HG02642 (cell line): ENCODE measurements around the gene PPFIA1.
"Not testable (repeated sequence)": the region's sequence is repeated elsewhere in the genome, so short reads cannot be mapped to it uniquely, and the experiment has no call there.

Experiments used
- ATAC-seq: cut with Tn5 transposase; IDR thresholded peaks from one replicate; pipeline ENCODE4 v1.9.1; 2021; ENCODE audit warnings: mild to moderate bottlenecking; ENCODE audit not compliant: unreplicated experiment, poor library complexity

PPFIA1 gene

GRCh38 chr11:70407814-70408213 lies 137.3 kb downstream of the PPFIA1 start:
- ATAC-seq: no peak

DNA sequence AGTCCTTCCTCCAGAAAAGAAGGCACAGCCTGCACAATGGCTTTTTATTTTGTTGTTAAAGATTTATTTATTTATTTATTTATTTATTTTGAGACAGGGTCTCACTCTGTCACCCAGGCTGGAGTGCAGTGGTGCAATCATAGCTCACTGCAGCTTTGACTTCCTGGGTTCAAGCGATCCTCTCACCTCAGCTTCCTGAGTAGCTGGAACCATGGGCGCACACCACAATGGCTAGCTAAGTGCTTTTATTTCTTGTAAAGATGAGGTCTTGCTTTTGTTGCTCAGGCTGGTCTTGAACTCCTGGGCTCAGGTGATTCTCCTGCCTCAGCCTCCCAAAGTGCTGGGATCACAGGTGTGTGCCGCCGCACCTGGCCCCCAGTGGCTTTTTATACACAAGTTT lies 137.8 kb downstream of the PPFIA1 start:
- not testable (repeated sequence) for ATAC-seq

GRCh38 chr11:70409437-70409836 lies 138.9 kb downstream of the PPFIA1 start:
- no peak for ATAC-seq

- no peak for ATAC-seq
Measured at GRCh38 chr11:70409871-70410270, 139.4 kb downstream of the PPFIA1 start.

- no peak for ATAC-seq
Measured at GRCh38 chr11:70410276-70411205, 140.1 kb downstream of the PPFIA1 start.

- ATAC-seq: no peak
Measured at GRCh38 chr11:70411713-70412452, 141.4 kb downstream of the PPFIA1 start.

GRCh38 chr11:70413151-70413550 lies 142.7 kb downstream of the PPFIA1 start:
- ATAC-seq: no peak

DNA sequence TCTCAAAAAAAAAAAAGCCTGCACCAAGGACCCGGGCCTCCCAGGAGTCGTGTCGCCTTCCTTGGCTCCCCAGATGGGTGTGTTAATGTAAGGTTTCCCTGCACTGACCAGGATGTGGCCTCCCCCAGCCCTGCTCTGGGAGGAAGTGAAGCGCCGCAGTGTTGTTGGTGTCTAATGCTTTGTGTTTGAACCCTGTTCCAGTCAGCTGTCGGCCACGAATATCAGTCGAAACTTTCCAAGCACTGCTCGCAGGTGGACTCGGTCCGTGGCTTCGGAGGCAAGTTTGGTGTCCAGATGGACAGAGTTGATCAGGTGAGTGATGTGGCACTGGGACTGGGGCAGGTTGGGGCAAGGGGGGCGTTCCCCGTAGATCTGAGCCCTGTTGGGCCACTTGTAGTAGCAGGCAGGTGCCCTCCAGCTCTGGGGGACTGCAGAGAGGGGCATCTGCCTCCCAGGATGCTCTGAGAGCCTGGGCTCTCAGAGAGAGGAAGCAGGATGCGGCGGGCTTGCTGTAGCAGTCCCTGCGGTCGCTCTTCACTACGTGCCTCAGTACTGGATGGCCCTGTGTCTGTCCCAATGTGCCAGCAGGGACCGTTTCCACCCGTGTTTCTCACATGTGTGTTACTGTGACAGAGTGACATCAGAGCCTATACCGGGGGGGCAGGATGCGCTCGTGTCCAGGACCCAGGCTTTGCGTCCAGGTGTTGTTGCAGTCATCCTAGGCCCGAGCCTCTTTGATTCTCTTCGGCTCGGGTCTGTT lies 144.0 kb downstream of the PPFIA1 start:
- no peak for ATAC-seq

DNA sequence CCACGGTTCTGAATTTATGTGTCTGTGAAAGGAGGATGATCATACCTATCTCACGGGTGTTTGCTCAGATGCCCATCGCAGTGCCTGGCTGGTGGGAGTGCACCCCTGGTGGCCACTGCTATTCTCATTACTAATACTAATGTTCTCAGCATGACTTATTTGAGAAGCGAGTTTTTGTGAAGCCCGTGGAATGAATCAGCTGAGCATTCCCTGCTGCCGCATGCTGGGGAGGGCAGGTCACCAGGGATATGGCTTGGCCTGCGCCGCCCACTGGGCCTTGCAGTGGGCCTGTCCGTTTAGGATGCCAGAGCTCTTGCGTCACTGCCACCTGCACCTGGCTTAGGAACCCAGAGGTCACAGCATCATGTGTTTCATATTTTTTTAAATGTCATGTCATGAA lies 144.7 kb downstream of the PPFIA1 start:
- ATAC-seq: no peak

- no peak for ATAC-seq
Measured at GRCh38 chr11:70415642-70416395, 145.3 kb downstream of the PPFIA1 start.

DNA sequence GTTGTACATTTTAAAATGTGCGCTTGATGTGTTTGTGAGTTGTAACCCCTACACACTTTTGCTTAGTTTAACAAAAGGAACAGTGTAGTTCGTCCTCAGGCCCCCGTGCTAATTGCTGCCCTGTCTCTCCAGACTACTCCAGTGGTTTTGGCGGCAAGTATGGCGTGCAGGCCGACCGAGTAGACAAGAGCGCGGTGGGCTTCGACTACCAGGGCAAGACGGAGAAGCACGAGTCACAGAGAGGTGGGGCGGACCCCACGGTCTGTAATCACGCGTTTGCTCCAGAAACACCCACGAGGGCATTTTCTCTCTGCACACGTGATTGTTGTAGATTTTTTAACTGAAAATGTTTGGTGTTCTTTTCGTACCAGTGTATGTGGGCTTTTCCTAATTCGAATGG lies 146.4 kb downstream of the PPFIA1 start:
- ATAC-seq: no peak

DNA sequence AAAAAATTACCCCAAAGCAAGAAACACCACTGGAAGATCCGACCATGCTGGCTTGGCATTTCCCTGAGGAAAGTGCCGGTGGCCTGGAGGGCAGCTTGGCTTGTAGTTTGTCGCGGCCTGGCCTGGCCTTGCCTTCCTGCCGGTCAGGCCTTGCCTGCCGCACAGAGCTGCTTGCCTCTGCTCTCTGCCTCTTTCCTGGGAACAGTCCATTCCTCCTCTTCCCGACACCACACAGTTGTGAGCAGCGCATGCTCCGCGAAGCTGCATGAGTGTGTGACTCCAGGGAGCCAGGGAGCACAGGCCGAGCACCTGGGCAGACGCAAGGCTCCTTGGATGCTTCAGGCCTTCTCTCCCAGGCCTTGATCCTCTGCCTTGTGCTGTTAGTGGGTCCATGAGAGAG lies 147.6 kb downstream of the PPFIA1 start:
- ATAC-seq: no peak

DNA sequence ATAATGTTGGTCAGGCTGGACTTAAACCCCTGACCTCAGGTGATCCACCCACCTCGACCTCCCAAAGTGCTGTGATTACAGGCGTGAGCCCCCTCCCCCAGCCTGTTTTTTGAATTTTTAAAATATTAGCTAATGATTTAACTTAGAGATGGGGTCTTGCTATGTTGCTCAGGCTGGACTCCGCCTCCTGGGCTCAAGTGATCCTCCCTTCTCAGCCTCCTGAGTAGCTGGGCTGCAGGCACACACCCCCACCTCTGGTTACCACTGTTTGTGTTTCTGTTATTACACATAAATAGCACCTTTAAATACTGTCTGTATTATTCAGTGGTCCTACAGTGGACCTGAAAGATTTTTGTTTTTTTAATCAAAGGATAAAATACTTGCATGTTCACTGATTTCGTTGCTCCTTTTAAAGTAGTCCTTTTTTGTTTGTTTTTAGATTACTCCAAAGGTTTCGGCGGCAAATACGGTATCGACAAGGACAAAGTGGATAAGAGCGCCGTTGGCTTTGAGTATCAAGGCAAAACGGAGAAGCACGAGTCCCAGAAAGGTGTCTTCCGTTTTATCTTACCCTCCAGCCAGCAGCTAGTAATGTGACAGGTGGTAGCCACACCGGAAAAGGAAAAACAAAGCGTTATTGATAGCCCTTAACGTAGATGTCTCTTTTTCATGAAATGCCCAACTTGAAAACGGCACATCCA lies 149.0 kb downstream of the PPFIA1 start:
- no peak for ATAC-seq

- no peak for ATAC-seq
Measured at GRCh38 chr11:70420008-70420464, 149.5 kb downstream of the PPFIA1 start.

DNA sequence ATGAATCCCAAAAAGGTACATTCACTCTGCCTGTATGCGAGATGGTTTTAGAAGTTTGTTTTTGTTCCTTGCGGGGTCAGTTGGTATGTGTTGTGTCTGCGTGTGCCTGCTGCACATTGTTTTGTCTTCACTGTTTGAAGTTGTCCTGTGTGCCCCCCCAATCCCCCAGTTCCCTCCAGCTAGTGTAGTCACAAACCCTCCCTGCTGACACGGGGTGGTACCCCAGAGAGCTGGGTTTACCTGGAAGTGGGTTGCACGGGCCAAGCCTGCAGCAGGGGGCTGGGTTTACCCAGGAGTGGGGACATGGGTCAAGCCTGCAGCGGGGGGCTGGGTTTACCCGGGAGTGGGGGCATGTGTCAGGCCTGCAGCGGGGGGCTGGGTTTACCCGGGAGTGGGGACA lies 150.0 kb downstream of the PPFIA1 start:
- ATAC-seq: no peak

- no peak for ATAC-seq
Measured at GRCh38 chr11:70421123-70421522, 150.6 kb downstream of the PPFIA1 start.

DNA sequence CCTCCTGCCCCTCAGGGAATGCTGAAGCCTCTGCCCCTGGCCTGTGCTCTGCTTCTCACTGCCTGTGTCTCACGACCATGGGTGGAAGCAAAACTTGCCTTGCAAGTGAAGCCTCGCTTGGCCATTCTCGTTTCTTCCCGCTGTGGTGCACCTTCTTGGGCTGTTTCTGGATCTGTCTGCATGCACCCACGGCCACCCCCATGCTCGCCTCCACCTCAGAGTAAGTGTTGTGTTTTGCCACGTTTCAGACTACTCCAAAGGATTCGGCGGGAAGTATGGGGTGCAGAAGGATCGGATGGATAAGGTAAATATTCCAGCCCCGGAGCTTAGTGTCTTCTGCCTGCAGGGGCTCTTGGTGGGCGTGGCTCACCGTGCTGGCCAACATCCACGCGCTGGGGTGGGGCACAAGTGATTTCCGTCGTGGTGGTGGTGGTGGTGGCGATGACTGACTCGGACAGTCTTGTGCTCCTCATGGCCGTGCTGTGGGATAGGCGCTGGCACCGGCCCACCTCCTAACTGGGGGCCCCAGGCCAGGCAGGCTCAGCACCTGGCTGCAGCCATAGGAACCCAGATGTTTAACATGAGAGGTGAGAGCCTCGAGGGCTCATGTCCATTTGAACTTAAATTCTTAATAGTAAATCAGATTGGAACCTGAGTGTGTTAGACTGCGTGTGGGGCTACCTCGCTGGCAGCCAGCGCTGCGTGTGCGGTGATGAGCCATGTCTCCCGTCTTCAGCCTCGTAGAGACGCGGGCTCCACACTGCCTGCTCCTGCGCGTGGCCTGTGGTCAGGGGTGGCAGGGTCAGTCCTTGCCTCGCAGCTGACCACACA lies 152.4 kb downstream of the PPFIA1 start:
- ATAC-seq: no peak
